Body of pancreas (tissue), 4 donors: ENCODE measurements around the gene RNF212. TPM values are rescaled to one million over a fixed set of nuclear protein-coding genes. Genes with fewer than 3 reads are reported as not detected.
A peak's percentile ranks its signal among the peaks of the same experiment; 100 is the strongest.

Experiments used
- ATAC-seq: fragments of 150-250 bp; one replicate; pipeline ENCODE4 v1.9.1; 2016
- DNase-seq, 4 donors: peaks; one replicate each; pipeline ENCODE4 v3.0.0-alpha.2; 2019
- H3K27ac ChIP-seq, 4 donors: fragments of 200-600 bp; sonication (generic); 1 replicate in 3 of 4; 2 replicates in 1 of 4; pipeline versions ENCODE4 v1.5.1 to v1.6.1; 2016 to 2019; ENCODE audit warnings: mild to moderate bottlenecking in 1 of 4, mixed read lengths in 1 of 4, moderate library complexity in 1 of 4
- H3K27me3 ChIP-seq, 2 donors: fragments of 200-600 bp; sonication (generic); one replicate each; pipeline ENCODE4 v1.6.0; 2016; ENCODE audit warnings: mild to moderate bottlenecking in 1 of 2
- H3K36me3 ChIP-seq, 2 donors: fragments of 200-600 bp; sonication (generic); replicated peaks in 1 of 2; 2 replicates each; pipeline ENCODE4 v1.5.1; 2016; ENCODE audit warnings: low read depth in 2 of 2; ENCODE audit not compliant: insufficient read depth in 1 of 2
- H3K4me1 ChIP-seq: fragments of 200-600 bp; sonication (generic); one replicate; pipeline ENCODE4 v1.6.0; 2016
- H3K4me3 ChIP-seq, 2 donors: fragments of 200-600 bp; sonication (generic); 1 replicate in 1 of 2; 2 replicates in 1 of 2; pipeline ENCODE4 v1.5.1; 2016 to 2019
- H3K9me3 ChIP-seq, 3 donors: fragments of 200-600 bp; sonication (generic); 1 replicate in 2 of 3; 2 replicates in 1 of 3; pipeline ENCODE4 v1.5.1; 2016
- POLR2A ChIP-seq, 3 donors: fragments of 450-650 bp; IDR thresholded peaks; one replicate each; pipeline ENCODE4 v1.6.1; 2016; ENCODE audit warnings: antibody characterized with exemption in 3 of 3, mild to moderate bottlenecking in 2 of 3
- WGBS, 2 donors: methylation state at CpG; one replicate each; pipeline ENCODE4 v1.1.5; 2017; 5-methylcytosine and 5-hydroxymethylcytosine counted together
- intact Hi-C: fragments of 100-400 bp; cut with DNase I; formaldehyde crosslinking; loops from one replicate; pipeline ENCODE4 v1.15.1; 2023
- total RNA-seq, 2 donors: library from RNA; depleted of rRNA; stranded (reverse); fragments of >200 nt; gene quantifications; one replicate each; pipeline ENCODE4 v1.1.0, GENCODE V29; 2016
- TF ChIP-seq, protein P1 (sequence below), 7 experiments: fragments of 450-650 bp in 4 of 7; fragments of 200-600 bp in 3 of 7; sonication (generic) in 3 of 7; IDR thresholded peaks; one replicate each; pipeline ENCODE4 v1.5.1; 2016 to 2019; ENCODE audit warnings: antibody characterized with exemption in 7 of 7

RNF212 gene
- total RNA-seq, 2 donors from 2014 or later, result 8.2 to 20.5 TPM

DNA sequence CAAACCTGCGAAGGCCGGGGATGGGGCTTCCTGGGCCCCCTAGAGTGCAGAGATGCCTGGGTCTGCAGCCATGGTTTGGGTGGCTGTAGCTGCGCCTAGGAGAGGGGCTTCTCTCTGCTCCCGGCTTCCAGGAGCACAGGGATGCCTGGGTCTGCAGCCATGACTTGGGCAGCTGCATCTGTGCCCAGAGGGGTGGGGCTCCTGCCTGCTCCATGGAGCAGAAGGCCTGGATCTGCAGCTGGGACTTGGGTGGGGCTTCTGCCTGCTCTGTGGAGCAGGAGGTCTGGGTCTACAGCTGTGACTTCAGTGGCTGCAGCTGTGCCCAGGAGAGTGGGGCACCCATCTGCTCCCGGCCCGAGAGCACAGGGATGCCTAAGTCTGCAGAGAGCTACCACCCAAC is 38.2 kb upstream of the RNF212 start:
- DNase-seq, result peak in 2 of 4 donors; percentile 63 to 72
- ATAC-seq, result peak; percentile 7
- Histone ChIP-seq H3K36me3 (no peaks in the 10 kb centered on the region), H3K4me3 (no peak overlapping the region), H3K27ac (peak overlapping the region; percentile 83 to 94 (median 90)), H3K27me3 (no peaks in the 10 kb centered on the region), H3K4me1 (peaks cover 32% of the 10 kb centered on the region), H3K9me3 (no peaks in the 10 kb centered on the region)
- intact Hi-C loops, result no loop called here
- 60% methylated on average over 6 of the region's 6 CpGs; no CpG with 5 or more reads in 1 of the 2 donors for whole genome bisulfite sequencing, 2 donors
- TF ChIP-seq POLR2A (IDR thresholded peaks at IDR 0.05), result peak in 1 of 3 donors; percentile 20
- TF ChIP-seq, protein P1, sequence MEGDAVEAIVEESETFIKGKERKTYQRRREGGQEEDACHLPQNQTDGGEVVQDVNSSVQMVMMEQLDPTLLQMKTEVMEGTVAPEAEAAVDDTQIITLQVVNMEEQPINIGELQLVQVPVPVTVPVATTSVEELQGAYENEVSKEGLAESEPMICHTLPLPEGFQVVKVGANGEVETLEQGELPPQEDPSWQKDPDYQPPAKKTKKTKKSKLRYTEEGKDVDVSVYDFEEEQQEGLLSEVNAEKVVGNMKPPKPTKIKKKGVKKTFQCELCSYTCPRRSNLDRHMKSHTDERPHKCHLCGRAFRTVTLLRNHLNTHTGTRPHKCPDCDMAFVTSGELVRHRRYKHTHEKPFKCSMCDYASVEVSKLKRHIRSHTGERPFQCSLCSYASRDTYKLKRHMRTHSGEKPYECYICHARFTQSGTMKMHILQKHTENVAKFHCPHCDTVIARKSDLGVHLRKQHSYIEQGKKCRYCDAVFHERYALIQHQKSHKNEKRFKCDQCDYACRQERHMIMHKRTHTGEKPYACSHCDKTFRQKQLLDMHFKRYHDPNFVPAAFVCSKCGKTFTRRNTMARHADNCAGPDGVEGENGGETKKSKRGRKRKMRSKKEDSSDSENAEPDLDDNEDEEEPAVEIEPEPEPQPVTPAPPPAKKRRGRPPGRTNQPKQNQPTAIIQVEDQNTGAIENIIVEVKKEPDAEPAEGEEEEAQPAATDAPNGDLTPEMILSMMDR (IDR thresholded peaks at IDR 0.05), result no peak

DNA sequence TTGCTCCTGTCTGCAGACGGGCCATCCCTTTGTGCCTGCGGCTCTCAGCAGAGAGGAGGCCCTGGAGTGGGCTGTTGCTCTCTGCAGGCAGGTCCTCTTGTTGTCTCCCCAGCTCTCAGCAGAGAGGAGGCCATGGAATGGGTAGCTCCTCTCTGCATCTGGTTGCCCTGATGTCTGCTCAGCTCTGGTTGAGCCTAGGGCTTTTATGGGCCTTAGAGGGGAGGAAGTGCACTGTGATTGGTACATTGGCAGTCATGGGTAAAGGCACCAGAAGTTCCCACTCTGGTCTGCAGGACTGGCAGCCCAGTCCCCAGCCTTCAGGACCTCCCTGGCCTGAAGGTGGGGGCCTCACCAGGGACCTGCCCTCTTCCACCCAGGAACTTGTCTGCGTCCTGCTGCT is 37.5 kb upstream of the RNF212 start:
- H3K4me3 ChIP-seq, result no peak overlapping the region
- no peaks in the 10 kb centered on the region for H3K9me3 ChIP-seq
- ATAC-seq (no peak), DNase-seq (no peak)
- no peaks in the 10 kb centered on the region for H3K27me3 ChIP-seq
- no peaks in the 10 kb centered on the region for H3K36me3 ChIP-seq
- no peak for TF ChIP-seq POLR2A (IDR thresholded peaks at IDR 0.05)
- TF ChIP-seq, protein P1 (IDR thresholded peaks at IDR 0.05), result no peak
- H3K4me1 ChIP-seq, result peaks cover 32% of the 10 kb centered on the region
- H3K27ac ChIP-seq, result peak overlapping the region in 3 of 4 donors; percentile 88 to 94 (median 92)
- WGBS, 2 donors, result 55 to 100% methylated on average over 1 to 3 of the region's 3 CpGs
- intact Hi-C loops, result no loop called here

DNA sequence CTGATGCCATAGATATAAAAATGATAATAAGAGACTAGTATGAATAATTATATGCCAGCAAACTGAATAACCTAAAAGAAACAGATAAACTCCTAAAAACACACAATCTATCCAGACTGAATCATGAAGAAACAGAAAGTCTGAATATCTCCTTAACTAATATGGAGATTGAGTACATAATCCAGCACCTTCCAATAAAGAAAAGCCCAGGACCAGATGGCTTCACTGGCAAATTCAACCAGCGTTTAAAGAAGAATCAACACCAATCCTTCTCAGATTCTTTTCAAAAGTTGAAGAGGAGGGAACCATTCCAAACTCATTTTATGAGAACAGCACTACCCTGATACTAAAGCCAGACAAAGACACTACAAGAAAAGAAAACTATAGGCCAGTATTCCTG is 26.5 kb upstream of the RNF212 start:
- no peak for DNase-seq
- H3K36me3 ChIP-seq, result no peaks in the 10 kb centered on the region
- H3K9me3 ChIP-seq, result no peaks in the 10 kb centered on the region
- H3K27ac ChIP-seq, result no peak overlapping the region
- TF ChIP-seq, protein P1 (IDR thresholded peaks at IDR 0.05), result no peak
- TF ChIP-seq POLR2A (IDR thresholded peaks at IDR 0.05), result no peak
- no peaks in the 10 kb centered on the region for H3K27me3 ChIP-seq
- ATAC-seq, result no peak
- H3K4me1 ChIP-seq, result peaks cover 14% of the 10 kb centered on the region
- 85 to 94% methylated on average over 1 of the region's 1 CpG for WGBS, 2 donors
- no peak overlapping the region for H3K4me3 ChIP-seq
- intact Hi-C loops, result no loop called here

DNA sequence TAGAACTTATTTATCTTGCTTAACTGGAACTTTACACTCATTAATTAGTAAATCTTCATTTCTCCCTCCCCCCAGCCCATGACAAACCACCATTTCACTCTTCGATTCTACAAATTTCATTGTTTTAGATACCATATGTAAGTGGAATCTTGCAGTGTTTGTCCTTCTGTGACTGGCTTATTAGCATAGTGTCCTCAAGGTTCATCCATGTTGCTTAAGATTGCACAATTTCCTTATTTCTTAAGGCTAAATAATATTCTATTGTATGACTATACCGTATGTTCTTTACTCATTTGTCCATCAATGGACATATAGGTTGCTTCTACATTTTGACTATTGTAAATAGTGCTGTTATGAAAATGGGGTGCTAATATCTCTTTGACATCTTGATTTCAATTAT is 24.5 kb upstream of the RNF212 start:
- 87 to 92% methylated on average over 2 of the region's 2 CpGs for WGBS, 2 donors
- DNase-seq (no peak), ATAC-seq (no peak)
- Histone ChIP-seq H3K36me3 (no peaks in the 10 kb centered on the region), H3K27me3 (no peaks in the 10 kb centered on the region), H3K4me3 (no peak overlapping the region), H3K4me1 (peaks cover 23% of the 10 kb centered on the region), H3K27ac (peak overlapping the region in 1 of 4 donors; percentile 84), H3K9me3 (no peaks in the 10 kb centered on the region)
- no peak for TF ChIP-seq POLR2A (IDR thresholded peaks at IDR 0.05)
- TF ChIP-seq, protein P1 (IDR thresholded peaks at IDR 0.05), result no peak
- intact Hi-C loops, result no loop called here

DNA sequence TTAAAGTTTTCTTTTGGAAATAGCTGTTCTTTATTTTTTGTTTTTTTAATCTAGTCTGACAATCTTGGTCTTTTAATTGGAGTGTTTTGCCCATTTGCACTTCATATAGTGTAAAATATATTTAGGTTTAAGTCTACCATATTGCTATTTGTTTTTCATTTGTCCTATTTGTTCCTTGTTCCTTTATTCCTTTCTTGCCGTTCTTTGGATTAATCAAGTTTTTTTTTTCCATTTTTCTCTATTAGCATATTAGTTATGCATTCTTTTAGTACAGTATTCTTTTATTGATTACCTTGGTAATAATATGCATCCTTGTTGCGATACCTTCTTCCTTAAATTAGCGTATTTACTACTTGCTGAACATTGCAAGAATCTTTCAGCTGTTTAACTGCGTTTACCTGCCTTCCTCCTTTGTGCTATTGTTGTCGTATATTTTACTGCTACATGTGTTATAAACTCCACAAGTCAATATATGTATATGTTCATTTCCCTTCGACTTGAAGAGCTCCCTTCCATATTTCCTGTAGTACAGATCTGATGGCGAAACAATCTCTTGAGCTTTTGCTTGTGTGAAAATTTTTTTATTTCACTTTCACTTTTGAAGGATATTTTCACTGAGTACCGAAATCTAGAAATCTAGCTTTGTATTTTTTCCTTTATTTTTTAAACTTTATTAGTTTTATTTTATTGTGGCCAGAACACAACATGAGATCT is 23.9 kb upstream of the RNF212 start:
- H3K4me3 ChIP-seq, result no peak overlapping the region
- 67 to 89% methylated on average over 8 of the region's 8 CpGs for WGBS, 2 donors

More for the DNA sequence above, 23.9 kb upstream of the RNF212 start:
- peaks cover 30% of the 10 kb centered on the region for H3K4me1 ChIP-seq
- H3K27ac ChIP-seq, result peak overlapping the region in 3 of 4 donors; percentile 71 to 84 (median 80)
- TF ChIP-seq, protein P1 (IDR thresholded peaks at IDR 0.05), result no peak
- ATAC-seq (no peak), DNase-seq (no peak)
- intact Hi-C loops, result no loop called here
- no peaks in the 10 kb centered on the region for H3K27me3 ChIP-seq
- no peaks in the 10 kb centered on the region for H3K9me3 ChIP-seq
- no peaks in the 10 kb centered on the region for H3K36me3 ChIP-seq
